SK-N-SH (cell line): ENCODE measurements around the gene ZNF415.

ENCODE experiments used
- MXI1 ChIP-seq: IDR thresholded peaks from 2 replicates; pipeline ENCODE4 v1.6.1; 2012; ENCODE audit warnings: mild to moderate bottlenecking, low read depth, low read length, improper control_type of control experiment
- RCOR1 ChIP-seq: fragments of 150-350 bp; IDR thresholded peaks from 2 replicates; pipeline ENCODE4 v1.6.1; 2017; ENCODE audit warnings: antibody characterized with exemption, low read length
- TF ChIP-seq, protein P1 (sequence below): fragments of 200-600 bp; sonication (generic); IDR thresholded peaks from 2 replicates; pipeline ENCODE4 v1.6.1; 2017; ENCODE audit warnings: antibody characterized with exemption, mild to moderate bottlenecking, moderate library complexity

- TF ChIP-seq, protein P1, sequence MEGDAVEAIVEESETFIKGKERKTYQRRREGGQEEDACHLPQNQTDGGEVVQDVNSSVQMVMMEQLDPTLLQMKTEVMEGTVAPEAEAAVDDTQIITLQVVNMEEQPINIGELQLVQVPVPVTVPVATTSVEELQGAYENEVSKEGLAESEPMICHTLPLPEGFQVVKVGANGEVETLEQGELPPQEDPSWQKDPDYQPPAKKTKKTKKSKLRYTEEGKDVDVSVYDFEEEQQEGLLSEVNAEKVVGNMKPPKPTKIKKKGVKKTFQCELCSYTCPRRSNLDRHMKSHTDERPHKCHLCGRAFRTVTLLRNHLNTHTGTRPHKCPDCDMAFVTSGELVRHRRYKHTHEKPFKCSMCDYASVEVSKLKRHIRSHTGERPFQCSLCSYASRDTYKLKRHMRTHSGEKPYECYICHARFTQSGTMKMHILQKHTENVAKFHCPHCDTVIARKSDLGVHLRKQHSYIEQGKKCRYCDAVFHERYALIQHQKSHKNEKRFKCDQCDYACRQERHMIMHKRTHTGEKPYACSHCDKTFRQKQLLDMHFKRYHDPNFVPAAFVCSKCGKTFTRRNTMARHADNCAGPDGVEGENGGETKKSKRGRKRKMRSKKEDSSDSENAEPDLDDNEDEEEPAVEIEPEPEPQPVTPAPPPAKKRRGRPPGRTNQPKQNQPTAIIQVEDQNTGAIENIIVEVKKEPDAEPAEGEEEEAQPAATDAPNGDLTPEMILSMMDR, result no peak
- no peak for TF ChIP-seq MXI1
- no peak for TF ChIP-seq RCOR1
These were observed 40.2 kb upstream of the ZNF415 start for GRCh38 chr19:53172889-53173288.
